Activated naive CD4-positive, alpha-beta T cell treated with anti-CD3 and anti-CD28 coated beads, Interleukin-2, amount 50 U/mL, for 16 hours (primary cell): Measurements from ENCODE around the gene TSBP1.
"Not testable (repeated sequence)": the region's sequence is repeated elsewhere in the genome, so short reads cannot be mapped to it uniquely, and the experiment has no call there.

Source experiments
- DNase-seq: peaks from one replicate; pipeline ENCODE4 v3.0.0-alpha.2; 2020

TSBP1 gene

DNA sequence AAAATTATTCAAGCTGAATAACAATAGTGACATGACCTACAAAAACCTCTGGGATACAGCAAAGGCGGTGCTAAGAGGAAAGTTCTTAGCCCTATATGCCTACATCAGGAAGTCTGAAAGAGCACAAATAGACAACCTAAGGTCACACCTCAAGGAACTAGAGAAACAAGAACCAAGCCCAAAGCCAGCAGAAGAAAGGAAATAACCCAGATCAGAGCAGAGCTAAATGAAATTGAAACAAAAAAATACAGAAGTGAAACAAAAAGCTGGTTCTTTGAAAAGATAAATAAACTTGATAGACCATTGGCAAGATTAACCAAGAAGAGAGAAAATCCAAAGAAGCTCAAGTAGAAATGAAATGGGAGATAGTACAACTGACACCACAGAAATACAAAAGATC lies 100.3 kb downstream of the TSBP1 start:
- no peak for DNase-seq

DNA sequence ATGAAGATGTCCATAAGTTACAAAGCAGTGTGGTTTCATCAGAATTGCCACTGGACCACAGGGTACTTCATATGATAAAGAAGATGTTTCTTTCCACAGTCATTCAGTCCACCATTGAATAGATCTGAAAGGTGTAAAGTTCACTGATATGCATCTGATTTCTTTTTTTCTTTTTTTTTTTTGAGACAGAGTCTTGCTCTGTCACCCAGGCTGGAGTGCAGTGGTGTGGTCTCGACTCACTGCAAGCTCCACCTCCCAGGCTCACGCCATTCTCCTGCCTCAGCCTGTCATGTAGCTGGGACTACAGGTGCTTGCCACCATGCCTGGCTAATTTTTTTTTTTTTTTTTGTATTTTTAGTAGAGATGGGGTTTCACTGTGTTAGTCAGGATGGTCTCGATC lies 103.2 kb downstream of the TSBP1 start:
- not testable (repeated sequence) for DNase-seq

DNA sequence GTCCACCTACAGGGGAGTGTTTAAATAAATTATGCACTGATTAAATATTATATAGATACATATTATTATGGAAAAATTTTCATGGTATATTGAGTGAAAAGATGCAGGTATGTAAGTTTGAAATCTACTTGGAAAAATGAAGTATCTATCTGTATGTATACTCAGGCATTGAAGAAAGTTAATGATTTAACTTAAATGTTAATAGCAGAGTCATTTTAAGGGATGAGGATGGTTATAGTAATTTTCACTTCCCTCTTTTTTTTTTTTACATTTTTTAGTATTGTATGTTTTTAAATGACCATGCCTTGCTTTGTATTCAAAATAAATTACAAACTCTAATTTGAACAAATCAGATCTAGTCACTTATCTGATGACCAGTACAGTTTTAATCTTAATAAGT lies 104.7 kb downstream of the TSBP1 start:
- DNase-seq: no peak

DNA sequence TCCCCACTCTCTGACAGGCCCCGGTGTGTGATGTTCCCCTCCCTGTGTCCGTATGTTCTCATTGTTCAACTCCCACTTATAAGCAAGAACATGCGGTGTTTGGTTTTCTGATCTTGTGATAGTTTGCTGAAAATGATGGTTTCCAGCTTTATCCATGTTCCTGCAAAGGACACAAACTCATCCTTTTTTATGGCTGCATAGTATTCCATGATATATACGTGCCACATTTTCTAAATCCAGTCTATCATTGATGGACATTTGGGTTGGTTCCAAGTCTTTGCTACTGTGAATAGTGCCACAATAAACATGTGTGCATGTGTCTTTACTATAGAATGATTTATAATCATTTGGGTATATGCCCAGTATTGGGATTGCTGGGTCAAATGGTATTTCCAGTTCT lies 114.4 kb downstream of the TSBP1 start:
- not testable (repeated sequence) for DNase-seq

DNA sequence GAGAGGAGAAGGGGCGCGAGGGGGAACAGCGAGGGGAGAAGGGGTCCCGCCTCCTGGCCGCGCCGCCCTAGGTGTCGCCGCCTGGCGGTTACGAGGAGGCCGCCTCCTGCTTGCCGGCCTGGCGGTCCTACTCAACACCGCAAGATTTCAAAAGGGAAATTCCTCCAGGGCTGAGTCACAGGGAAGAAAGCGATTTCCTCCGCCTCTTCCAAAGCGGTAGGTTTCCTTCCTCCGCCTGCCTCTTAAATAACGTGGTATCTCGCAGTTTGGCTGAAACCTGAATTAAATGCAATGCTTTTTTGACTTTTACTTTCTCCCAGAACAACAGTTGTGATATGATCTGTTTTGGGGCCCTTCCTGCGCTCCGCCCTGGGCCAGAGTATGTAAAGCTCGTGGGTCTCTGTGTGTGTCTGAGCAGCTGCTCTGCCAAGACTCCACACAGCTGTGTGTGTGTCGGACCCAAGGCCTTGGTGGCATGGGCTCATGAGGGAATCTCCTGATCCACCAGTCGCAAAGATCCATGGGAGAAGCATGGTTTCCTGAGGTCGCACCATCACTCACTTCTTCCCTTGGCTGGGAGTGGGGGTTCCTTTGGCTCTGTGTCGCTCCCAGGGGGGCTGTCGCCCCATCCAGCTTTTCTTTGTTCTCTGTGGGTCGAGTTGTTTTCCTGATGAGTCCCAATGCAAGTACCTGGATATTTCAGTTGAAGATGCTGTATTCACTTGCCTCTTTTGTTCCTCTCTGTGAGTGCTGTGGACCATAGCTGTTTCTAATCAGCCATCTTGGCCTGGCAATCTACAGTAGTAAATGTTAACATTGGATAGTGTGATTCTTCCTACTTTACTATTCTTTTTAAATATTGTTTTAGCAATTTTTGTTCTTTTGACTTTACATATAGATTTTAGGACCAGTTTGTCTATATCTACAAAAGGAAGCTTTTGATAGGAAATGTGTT lies 116.2 kb downstream of the TSBP1 start:
- DNase-seq: peak; percentile 69

DNA sequence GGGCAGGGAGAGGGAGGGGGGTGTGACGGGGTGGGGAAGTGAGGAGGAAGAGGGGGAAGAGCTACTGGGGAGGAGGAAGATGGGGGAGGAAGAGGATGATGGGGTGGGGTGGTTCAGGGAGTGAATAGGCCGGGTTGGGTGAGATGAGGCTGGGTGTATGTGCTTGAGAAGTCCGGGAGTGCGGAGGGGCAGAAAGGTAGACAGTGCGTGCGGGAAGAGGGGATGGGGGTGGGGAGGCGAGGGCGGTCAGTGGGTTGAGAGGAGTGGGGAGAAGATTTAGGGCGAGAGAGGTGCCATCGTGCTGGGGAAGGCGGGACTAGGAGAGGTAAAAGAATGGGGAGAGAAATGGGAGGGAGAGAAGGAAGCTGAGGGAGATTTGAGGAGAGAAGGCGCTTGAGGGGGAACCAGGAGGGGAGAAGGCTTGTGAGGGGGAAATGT lies 116.9 kb downstream of the TSBP1 start:
- no peak for DNase-seq

DNA sequence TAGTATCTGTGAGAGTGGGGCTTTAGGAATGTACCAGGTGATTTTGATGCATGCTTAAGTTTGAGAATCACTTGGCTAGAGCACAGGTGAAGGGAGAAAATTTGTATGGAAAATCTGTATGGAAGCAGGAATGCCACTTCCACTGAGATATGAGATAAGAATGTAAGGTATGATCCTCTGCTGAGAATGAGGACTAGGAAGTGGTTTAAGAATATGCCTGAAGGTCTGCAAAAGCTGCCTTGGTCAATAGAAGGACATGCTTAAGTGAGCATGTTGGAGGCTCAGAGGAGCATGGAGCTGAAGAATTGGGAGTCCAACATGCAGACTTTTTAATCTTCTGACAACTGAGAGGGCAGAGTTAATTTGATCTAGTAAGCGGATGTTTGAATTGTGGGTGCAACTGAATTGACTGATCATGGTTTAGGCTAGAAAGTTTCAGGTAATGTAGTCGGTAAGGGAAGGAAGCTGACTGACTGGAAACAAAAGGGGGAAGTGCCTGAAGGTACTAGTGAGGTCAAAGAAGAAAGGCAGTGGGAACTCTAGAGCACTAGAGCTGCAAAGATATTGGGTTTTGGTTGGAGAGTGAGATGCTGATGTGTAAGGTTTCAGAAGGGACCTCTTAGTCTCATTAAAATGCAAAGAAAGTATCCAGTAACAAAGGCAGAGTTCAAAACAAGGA lies 119.2 kb downstream of the TSBP1 start:
- no peak for DNase-seq

DNA sequence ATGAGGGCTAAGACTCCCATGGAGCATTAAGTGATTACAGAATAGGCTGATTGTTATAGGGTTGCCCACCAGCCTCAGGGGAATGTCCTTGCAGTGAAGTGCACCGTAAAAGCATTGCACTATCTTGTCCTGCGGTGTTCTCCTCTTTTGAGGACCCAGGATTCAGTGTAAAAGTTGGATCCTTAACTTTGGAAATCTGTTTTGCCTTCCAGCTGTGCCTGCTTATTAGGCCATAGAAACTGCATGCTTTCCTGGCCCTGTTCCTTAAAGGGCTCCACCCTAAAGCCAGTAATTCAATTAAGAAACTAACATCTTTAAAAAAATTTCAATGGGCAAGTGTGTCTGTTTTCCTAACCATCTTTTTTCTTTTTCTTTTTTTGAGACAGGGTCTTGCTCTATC lies 122.4 kb downstream of the TSBP1 start:
- DNase-seq: no peak

DNA sequence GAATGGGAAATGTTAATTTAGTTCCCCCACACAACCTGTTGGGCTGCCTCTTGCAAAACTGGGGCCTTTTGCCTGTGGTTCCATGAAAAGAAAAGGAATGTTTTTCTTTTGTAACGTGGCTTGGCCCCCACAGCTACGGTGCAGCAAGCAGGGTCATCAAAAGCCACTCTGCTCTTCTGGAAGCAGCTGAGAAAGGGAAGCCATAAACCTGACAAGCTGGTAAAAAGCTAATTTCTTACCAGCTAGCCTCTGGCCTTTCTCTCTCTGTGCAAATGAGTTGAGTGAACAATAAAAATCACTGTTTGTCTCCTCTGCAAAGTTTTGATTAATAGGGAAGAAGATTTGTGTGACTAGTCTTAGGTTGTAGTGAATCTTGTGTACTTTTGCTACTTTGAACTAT lies 124.3 kb downstream of the TSBP1 start:
- no peak for DNase-seq

DNA sequence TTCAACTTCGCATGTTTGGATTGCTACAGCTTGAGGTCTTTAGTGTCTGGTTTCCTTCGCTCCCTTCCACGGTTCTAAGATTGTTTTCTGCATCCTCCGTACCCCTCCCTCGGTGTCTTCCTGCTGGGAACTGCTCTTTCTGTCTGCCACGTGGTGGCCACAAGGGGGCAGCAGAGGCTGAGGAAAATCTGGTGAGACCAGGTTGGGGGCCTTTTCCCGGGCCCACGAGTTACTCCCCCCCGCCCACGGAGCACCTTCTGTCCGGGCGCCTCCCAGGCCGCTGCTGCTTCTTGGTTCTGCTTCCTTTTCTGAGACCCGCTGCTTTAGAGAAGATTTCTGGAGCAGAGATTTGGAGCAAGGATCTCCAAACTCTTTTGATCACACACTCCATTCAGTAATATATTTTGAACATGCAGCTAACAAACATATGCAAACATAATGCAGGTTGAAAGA lies 126.7 kb downstream of the TSBP1 start:
- DNase-seq: peak; percentile 74

DNA sequence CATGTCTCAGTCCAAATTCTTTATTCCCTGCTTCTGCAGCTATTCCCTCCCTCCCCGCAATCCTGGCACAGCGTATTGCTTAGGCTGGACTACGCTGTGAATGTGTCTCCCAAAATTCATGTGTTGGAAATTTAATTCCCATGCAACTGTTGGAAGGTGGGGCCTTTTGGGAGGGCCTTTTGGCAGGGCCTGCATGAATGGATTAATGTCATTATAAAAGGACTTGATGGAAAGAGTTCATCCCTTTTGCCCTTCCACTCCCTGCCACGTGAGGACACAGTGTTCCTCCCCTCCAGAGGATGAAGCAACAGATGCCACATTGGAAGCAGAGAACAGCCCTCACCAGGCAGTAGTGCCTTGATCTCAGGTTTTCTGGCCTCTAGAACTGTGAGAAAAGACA lies 127.4 kb downstream of the TSBP1 start:
- no peak for DNase-seq
